ENCODE data around the gene FSD2.

DNA sequence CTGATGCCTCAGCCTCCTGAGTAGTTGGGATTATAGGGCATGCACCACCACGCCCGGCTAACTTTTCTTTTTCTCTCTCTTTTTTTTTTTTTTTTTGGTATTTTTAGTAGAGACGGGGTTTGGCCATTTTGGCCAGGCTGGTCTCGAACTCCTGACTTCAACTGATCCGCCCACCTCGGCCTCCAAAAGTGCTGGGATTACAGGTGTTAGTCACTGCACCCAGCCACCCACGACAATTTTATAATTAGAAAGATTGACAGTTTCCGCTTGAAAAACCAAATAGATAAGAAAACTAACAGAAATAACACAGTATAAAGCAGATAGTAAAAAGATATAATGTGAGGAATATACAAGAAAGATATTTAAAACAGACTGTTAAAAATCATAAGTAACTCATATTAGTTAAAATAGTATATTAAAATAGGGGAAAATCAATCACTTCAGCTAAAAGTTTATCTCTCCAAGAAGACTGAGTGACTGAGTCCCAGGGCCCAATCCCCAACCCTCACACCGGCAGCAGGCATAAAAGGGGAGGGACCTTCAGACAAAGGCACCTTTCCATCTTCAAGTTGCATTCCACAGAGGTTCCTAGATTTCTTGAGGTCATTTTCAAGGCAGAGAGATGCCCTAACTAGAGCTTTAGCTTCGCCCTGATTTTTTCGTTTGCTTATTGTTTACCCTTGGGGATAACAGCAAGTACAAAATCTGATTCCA is 2.2 kb upstream of the FSD2 start:
- TF ChIP-seq POLR2A (IDR thresholded peaks at IDR 0.05): no peak
- TF ChIP-seq, protein P1, sequence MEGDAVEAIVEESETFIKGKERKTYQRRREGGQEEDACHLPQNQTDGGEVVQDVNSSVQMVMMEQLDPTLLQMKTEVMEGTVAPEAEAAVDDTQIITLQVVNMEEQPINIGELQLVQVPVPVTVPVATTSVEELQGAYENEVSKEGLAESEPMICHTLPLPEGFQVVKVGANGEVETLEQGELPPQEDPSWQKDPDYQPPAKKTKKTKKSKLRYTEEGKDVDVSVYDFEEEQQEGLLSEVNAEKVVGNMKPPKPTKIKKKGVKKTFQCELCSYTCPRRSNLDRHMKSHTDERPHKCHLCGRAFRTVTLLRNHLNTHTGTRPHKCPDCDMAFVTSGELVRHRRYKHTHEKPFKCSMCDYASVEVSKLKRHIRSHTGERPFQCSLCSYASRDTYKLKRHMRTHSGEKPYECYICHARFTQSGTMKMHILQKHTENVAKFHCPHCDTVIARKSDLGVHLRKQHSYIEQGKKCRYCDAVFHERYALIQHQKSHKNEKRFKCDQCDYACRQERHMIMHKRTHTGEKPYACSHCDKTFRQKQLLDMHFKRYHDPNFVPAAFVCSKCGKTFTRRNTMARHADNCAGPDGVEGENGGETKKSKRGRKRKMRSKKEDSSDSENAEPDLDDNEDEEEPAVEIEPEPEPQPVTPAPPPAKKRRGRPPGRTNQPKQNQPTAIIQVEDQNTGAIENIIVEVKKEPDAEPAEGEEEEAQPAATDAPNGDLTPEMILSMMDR (IDR thresholded peaks at IDR 0.05): no peak

Data from thyroid gland (tissue), 4 donors.